Breast epithelium (tissue), 3 donors: Measurements from ENCODE around the gene SPRED2.

Experiments
- POLR2A ChIP-seq: fragments of 450-650 bp; IDR thresholded peaks from one replicate; pipeline ENCODE4 v1.6.1; 2016; ENCODE audit warnings: antibody characterized with exemption, mild to moderate bottlenecking, moderate library complexity
- POLR2AphosphoS5 ChIP-seq, 3 donors: sonication (generic); formaldehyde crosslinking; IDR thresholded peaks; one replicate each; pipeline ENCODE4 v1.6.1; 2017; ENCODE audit warnings: antibody characterized with exemption in 3 of 3
- TF ChIP-seq, protein P1 (sequence below), 3 donors: fragments of 450-650 bp; IDR thresholded peaks; one replicate each; pipeline ENCODE4 v1.5.1; 2016 to 2017; ENCODE audit warnings: antibody characterized with exemption in 3 of 3, mild to moderate bottlenecking in 3 of 3, moderate library complexity in 3 of 3

GRCh38 chr2:65339648-65340047 is 92.8 kb downstream of the SPRED2 start:
- no peak for TF ChIP-seq POLR2A
- TF ChIP-seq, protein P1, sequence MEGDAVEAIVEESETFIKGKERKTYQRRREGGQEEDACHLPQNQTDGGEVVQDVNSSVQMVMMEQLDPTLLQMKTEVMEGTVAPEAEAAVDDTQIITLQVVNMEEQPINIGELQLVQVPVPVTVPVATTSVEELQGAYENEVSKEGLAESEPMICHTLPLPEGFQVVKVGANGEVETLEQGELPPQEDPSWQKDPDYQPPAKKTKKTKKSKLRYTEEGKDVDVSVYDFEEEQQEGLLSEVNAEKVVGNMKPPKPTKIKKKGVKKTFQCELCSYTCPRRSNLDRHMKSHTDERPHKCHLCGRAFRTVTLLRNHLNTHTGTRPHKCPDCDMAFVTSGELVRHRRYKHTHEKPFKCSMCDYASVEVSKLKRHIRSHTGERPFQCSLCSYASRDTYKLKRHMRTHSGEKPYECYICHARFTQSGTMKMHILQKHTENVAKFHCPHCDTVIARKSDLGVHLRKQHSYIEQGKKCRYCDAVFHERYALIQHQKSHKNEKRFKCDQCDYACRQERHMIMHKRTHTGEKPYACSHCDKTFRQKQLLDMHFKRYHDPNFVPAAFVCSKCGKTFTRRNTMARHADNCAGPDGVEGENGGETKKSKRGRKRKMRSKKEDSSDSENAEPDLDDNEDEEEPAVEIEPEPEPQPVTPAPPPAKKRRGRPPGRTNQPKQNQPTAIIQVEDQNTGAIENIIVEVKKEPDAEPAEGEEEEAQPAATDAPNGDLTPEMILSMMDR (IDR thresholded peaks at IDR 0.05): no peak
- TF ChIP-seq POLR2AphosphoS5 (IDR thresholded peaks at IDR 0.05): no peak
